ENCODE measurements around the gene STIM2.
"Not testable (repeated sequence)": the region's sequence is repeated elsewhere in the genome, so short reads cannot be mapped to it uniquely, and the experiment has no call there.

The STIM2 gene

DNA sequence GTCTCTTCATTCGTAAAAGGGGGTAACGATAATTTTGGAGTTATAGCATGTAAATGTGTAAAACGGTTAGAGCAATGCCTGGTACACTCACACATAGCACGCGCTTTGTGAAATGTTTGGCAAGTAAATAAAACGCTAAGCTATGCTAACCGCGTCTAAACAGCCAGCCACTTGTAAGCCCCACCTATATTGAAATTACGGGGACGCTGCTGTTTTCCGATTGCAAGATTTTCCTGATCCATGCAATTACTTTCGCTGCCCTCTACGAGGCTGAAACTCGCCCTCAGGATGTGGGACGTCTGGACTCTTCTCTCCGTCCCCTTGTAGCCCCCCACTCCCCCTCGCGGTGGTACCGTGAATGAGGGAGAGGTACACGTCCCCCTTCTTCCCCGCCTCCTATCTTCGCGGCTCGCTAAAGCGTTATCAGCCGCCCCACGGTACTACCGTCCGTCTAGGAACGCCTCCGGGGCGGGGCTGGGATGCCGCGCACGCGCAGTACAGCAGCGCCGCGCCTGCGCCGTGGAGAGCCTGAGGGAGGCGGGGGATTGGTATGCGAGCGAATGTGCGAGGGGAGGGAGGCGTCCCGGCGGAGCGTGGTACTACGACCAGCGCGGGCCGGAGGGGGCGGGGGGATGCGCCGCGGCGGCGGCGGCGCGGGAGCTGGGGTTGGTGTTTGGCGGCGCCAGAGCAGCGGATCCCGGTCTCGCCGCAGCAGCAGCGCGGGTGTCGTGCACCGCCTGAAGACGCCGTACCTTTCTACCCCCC, at the start of gene STIM2:
TSS of gene STIM2 (plus strand) at position 685 of the 765 bp plus-strand sequence.
- Histone ChIP-seq H3K27ac (peak within 1 kb of the TSS; percentile 87 to 97), H3K4me3 (peak within 1 kb of the TSS; percentile 95)
- peak; percentile 98 for DNase-seq (ENCODE audit: low spot score)
- TF ChIP-seq, protein P1, sequence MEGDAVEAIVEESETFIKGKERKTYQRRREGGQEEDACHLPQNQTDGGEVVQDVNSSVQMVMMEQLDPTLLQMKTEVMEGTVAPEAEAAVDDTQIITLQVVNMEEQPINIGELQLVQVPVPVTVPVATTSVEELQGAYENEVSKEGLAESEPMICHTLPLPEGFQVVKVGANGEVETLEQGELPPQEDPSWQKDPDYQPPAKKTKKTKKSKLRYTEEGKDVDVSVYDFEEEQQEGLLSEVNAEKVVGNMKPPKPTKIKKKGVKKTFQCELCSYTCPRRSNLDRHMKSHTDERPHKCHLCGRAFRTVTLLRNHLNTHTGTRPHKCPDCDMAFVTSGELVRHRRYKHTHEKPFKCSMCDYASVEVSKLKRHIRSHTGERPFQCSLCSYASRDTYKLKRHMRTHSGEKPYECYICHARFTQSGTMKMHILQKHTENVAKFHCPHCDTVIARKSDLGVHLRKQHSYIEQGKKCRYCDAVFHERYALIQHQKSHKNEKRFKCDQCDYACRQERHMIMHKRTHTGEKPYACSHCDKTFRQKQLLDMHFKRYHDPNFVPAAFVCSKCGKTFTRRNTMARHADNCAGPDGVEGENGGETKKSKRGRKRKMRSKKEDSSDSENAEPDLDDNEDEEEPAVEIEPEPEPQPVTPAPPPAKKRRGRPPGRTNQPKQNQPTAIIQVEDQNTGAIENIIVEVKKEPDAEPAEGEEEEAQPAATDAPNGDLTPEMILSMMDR (IDR thresholded peaks at IDR 0.05): no peak

DNA sequence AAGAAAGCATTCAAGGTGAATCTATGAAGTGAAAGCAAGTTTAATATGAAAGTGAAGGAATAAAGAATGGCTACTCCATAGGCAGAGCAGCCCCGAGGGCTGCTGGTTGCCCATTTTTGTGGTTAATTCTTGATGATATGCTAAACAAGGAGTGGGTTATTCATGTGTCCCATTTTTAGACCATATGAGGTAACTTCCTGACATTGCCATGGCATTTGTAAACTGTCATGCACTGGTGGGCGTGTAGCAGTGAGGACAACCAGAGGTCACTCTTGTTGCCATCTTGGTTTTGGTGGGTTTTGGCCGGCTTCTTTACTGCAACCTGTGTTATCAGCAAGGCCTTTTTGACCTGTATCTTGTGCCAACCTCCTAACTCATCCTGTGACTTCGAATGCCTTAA, 49.1 kb upstream of the STIM2 start:
- not testable (repeated sequence) for H3K4me3 ChIP-seq; H3K27ac ChIP-seq; DNase-seq (ENCODE audit: low spot score)

DNA sequence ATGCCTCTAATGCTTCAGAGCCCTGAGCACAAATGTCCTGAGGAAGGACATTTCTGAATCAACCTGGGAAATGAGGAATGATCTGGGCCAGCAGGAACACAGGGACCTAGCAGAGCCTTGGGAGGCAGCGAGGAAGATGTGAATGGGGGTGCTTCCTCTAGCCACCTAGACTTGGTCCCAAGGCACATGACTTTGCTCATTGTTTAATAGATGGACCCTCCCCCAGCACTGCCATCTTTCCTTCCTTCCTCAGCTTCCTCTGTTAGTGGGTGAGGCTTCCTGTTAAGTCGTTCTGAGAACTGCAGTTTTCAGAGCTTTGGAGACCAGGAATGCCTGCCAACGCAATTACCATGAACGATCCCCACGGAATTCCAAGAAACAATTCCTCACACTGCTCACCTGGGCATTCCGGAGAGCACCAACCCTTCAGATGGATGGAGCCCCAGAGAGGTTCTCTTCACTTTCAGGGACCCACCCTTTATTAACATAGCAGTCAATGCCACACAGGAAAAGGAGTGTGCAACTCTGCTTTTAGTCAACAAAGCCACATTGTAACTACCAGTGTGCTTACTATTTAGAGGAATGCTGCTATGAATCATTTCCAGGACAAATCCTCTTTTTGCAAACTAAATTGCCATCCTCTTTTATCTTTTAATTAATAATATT, 48.5 kb upstream of the STIM2 start:
- TF ChIP-seq, protein P1 (IDR thresholded peaks at IDR 0.05): no peak
- no peak for DNase-seq (ENCODE audit: low spot score)
- Histone ChIP-seq H3K4me3 (no peak overlapping the region), H3K27ac (no peak overlapping the region)

DNA sequence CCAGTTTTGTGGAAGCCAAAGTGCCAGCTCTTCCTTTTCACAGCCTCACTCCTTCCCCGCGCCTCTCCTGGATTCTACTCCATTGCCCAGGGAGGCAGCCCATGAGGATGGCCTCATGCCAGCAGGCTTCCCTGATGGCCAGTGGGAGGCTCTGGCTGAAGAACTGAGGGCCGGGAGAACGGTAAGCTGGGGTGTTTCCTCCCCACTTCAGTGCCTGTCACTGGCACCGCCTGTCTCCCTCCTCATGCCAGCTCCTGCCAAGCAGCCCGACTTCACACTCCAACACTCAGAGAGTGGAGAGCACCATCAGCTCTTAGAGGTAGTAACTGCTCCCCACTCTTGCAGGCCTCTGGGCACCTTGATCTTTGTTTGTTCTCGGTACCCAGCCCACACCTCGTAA, 46.9 kb upstream of the STIM2 start:
- TF ChIP-seq, protein P1 (IDR thresholded peaks at IDR 0.05): no peak
- Histone ChIP-seq H3K4me3 (no peak overlapping the region), H3K27ac (peak overlapping the region in 1 of 2 donors; percentile 4)
- DNase-seq (ENCODE audit: low spot score): no peak

DNA sequence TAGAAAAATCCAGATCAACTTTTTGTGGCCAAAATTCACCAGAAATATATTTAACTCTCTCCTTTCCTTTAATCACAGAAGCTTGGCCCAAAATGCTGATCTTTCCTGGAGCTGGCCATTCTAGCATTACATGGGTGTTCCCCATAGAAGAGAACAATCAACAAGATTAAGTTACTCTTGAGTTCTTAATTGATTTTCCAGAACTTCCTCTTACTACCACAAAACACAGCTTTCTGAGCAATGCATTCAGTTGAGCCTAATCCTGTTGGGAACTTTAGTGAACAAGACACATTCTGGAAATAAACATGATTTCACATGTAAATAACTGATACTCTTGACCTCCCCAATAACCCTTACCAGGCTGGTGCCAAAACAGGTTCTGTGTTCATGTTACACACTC, 45.4 kb upstream of the STIM2 start:
- no peak overlapping the region for H3K4me3 ChIP-seq
- H3K27ac ChIP-seq: no peak overlapping the region
- TF ChIP-seq, protein P1 (IDR thresholded peaks at IDR 0.05): no peak
- DNase-seq (ENCODE audit: low spot score): no peak

DNA sequence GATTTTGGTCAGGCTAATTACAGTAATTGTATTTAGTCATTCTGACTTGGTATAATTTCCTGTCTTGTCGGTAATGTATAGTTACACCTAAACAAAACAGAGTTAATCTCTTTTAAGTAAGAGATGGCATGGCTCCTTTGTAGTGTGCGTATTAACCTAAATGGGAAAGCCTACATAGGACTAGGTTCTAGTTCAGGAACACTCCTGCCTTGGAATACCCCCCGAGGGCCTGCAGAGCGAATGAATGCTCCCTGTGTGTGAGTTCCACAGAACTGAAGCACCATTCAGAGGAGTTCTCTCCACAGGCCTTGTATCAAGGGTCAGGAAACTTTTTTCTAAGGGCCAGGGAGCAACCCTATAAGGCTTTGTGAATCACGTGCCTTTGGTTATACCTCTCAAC, 44.9 kb upstream of the STIM2 start:
- Histone ChIP-seq H3K4me3 (no peak overlapping the region), H3K27ac (no peak overlapping the region)
- TF ChIP-seq, protein P1 (IDR thresholded peaks at IDR 0.05): no peak
- no peak for DNase-seq (ENCODE audit: low spot score)

DNA sequence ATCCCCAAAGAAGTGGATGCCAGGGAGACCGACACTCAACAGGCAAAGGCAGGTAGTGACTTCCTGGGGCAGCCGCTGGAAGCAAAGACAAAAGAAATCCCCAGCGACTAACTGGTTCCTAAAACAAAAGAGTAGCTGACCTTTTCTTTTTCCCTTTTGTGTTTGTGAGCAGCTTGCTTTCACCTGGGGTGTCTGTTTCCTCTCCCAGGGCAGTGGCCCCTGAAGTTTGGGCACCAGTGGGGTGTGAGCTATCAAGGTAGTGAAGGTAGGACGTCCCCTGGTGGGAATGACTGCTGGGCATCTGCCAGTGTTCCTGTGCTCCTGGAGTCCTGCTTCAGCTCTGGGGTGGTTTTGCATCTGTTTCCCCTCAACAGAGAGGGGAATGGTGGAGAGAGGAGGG, 41.6 kb upstream of the STIM2 start:
- TF ChIP-seq, protein P1 (IDR thresholded peaks at IDR 0.05): no peak
- no peak overlapping the region for H3K27ac ChIP-seq
- H3K4me3 ChIP-seq: no peak overlapping the region
- DNase-seq (ENCODE audit: low spot score): no peak

All from coronary artery (tissue), 2 donors.